RWPE1 (cell line): ENCODE measurements around the gene RBPMS2.

Experiments
- CTCF ChIA-PET: fragments of 350-600 bp; sonication (Branson Sonifier 250); formaldehyde crosslinking; extraction: SDS; loops from one replicate; lab custom pipeline; 2021; lab: Yijun Ruan, JAX
- POLR2A ChIA-PET: fragments of 400-600 bp; formaldehyde crosslinking; extraction: SDS; loops from one replicate; lab custom pipeline; 2020; ENCODE audit warnings: antibody characterized with exemption; ENCODE audit not compliant: low non-redundant PET; lab: Yijun Ruan, JAX
- DNase-seq: peaks from one replicate; pipeline ENCODE4 v3.0.0; 2012; ENCODE audit warnings: low spot score
- H3K27ac ChIP-seq: fragments of 450-650 bp; 2 replicates; pipeline ENCODE4 v1.5.1; 2017
- TF ChIP-seq, protein P1 (sequence below): fragments of 450-650 bp; conservative IDR thresholded peaks from 2 replicates; pipeline ENCODE4 v1.5.1; 2017; ENCODE audit warnings: low read depth, mild to moderate bottlenecking

Gene RBPMS2

DNA sequence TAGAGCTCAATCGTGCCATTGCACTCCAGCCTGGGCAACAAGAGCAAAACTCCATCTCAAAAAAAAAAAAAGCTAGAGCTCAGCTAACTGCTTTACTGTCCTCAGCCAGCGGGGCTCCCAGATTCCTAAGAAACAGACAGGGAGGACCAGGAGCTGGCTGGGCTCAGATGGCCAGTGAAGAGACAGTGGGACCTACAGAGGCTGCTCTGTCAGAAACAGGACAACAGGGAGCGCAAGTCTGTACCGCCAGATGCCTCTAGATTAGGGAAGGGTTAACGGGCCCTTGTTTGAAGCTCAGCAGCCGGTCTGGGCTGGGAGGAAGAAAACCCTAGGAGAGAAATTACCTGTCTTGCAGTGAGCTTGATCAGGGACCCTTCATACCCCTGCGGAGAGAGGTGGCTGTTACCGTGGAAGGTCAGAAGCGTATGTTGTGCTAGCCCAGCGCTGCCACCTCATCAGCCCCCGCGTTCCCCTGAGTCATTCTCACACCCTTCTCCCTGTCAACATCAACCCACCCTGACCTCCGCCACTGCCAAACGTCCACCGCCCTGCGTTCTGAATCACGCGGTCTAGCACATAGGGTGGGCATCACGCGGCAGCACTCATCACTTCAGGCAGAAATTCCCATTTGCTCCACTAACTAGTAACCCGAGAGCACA, 25.3 kb downstream of the RBPMS2 start:
- TF ChIP-seq, protein P1, sequence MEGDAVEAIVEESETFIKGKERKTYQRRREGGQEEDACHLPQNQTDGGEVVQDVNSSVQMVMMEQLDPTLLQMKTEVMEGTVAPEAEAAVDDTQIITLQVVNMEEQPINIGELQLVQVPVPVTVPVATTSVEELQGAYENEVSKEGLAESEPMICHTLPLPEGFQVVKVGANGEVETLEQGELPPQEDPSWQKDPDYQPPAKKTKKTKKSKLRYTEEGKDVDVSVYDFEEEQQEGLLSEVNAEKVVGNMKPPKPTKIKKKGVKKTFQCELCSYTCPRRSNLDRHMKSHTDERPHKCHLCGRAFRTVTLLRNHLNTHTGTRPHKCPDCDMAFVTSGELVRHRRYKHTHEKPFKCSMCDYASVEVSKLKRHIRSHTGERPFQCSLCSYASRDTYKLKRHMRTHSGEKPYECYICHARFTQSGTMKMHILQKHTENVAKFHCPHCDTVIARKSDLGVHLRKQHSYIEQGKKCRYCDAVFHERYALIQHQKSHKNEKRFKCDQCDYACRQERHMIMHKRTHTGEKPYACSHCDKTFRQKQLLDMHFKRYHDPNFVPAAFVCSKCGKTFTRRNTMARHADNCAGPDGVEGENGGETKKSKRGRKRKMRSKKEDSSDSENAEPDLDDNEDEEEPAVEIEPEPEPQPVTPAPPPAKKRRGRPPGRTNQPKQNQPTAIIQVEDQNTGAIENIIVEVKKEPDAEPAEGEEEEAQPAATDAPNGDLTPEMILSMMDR: no peak
- ChIA-PET CTCF (interaction anchor here (0.5 to 0.7 kb wide), 3 partner anchors 51 to 191 kb away, joined by 3 to 7 read pairs (median 4); no protein-coding TSS in a partner anchor), POLR2A (interaction anchor here (0.7 kb wide), 1 partner anchor 10 kb away, joined by 5 read pairs; no protein-coding TSS in a partner anchor)
- DNase-seq: no peak
- H3K27ac ChIP-seq: no peak overlapping the region

DNA sequence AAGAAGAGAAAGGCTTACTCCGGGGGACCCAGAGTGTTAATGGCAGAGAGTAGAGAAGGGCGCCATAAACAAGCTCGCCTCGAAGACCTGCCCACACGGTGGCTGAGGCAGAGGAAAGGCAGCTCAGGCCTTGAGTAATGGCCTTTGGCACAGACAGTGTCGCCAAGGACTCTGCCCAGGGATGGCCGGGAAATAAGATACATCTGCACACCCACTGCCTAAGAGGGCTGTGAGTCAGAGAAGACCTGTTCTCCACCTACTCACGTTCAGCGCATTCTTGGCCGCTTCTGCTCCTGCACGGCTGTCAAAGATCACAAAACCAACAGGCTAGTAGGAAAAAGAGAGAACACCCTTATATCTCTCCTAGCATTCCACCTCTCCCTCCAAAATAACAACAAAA, 26.2 kb downstream of the RBPMS2 start:
- H3K27ac ChIP-seq: no peak overlapping the region
- CTCF ChIA-PET: no interaction called here
- DNase-seq: peak; percentile 51
- POLR2A ChIA-PET: interaction anchor here (0.6 kb wide), 1 partner anchor 318 kb away, joined by 4 read pairs; no protein-coding TSS in a partner anchor
- TF ChIP-seq, protein P1: no peak

DNA sequence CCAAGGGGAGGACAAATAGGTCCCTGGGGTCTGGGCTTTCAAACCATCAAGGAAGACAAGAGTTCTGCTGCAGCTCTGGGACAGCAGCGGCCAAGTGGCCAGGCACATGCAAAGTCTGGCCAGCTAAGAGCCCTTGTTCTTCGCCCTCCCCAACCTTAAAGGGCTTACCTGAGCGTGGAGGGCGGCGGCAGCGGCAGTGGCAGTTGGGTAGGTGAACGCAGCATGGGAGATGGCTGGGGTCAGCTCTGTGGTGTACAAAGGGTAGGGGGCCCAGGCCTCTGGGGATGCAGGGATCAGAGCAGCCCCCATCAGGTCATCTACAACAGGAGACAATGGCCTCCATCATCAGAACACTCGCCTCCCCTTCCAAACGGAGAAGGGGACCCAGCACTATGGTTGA, 27.1 kb downstream of the RBPMS2 start:
- no peak for DNase-seq
- TF ChIP-seq, protein P1: no peak
- ChIA-PET CTCF (interaction anchor here (0.7 to 1.1 kb wide), 2 partner anchors 62 to 97 kb away, joined by 3 read pairs; no protein-coding TSS in a partner anchor), POLR2A (interaction anchor here (0.5 kb wide), 1 partner anchor 438 kb away, joined by 12 read pairs; no protein-coding TSS in a partner anchor)
- H3K27ac ChIP-seq: no peak overlapping the region

DNA sequence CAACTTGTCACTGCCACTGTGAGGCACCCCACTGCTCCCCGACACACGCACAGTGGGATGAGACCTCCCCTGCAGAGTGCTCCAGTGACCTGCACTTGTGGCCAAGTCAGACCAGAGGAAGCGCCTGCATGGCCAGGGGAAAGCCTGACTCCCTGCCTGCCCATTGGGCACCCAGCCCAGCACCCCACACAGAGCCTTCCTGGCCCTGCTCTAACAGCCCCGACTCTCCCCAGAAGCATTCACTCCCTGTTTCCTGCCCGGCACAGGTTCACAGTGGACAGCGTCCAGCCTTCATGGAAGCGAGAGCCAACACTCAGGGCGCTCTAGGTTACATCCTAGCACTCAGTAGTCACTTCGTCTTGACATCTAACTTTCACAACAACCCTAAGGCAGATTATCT, 27.8 kb downstream of the RBPMS2 start:
- H3K27ac ChIP-seq: no peak overlapping the region
- ChIA-PET CTCF (interaction anchor here (0.7 to 1.1 kb wide), 2 partner anchors 63 to 98 kb away, joined by 3 read pairs; no protein-coding TSS in a partner anchor), POLR2A (no interaction called here)
- TF ChIP-seq, protein P1: no peak
- DNase-seq: no peak

DNA sequence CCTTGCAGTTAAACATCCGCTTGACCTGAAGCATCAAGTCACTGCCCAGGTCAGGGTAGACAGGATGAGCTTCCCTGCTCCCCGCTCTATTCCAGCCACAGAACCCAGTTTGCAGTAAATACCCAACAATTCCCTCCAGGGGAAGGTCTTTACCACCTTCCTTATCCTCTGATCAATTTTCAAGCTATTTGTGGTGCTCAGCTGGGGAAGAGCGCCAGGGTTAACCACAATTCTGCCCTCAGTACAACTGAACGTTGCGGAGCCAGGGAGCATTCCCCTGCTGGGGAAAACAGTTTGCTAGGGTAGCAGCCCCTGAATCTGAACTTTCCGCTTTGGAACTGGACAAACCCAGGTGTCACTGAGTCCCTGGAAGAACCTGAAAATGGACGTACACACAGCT, 28.5 kb downstream of the RBPMS2 start:
- H3K27ac ChIP-seq: no peak overlapping the region
- ChIA-PET POLR2A (no interaction called here), CTCF (no interaction called here)
- no peak for DNase-seq
- TF ChIP-seq, protein P1: no peak

DNA sequence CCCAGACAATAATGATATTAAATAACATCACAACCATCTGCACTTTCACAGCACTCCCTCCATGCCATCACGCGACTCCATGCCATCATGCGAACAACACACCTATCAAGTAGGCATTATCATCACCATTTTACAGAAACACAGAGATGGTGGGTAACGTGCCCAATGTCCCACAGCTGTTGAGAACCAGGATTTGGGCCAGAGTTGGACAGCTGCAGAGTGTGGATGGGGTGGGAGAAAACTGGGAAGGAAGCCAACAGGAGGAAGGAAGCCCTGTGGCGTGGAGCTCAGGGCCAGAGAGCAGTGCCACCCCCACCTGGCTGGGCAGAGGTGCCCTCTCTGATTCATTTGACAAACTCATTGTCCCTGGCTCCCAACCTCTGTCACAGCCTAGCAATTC, 29.0 kb downstream of the RBPMS2 start:
- DNase-seq: no peak
- ChIA-PET POLR2A (no interaction called here), CTCF (no interaction called here)
- TF ChIP-seq, protein P1: no peak
- H3K27ac ChIP-seq: no peak overlapping the region
